ENCODE measurements around the gene CDH4. TPM values are rescaled to one million over a fixed set of nuclear protein-coding genes. Genes with fewer than 3 reads are reported as not detected.

CDH4 gene
- total and polyA plus RNA-seq, 2 of the 4 experiments (the other 2 are of a cell fraction) = 1.6 to 3.5 TPM

DNA sequence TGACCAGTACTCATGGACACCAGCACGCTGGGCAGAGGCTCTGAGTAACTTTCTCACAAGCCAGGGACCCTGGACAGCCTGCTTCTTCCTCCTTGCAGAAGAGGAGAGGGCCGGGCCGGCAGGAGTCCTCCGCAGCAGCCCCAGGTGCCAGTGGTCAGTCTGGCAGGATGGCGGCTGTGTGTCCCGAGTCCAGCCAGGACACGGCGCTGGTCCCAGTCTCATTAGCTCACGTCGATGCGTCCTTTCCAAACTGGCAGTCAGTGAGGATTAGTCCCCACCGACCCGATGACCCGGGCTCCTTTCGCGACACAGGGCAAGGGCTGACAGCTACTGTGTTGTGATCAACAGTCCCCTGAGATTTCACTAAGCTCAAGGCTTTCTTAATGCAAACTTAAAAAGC, 546.6 kb downstream of the CDH4 start:
- Histone ChIP-seq H3K14ac (replicated peaks; ENCODE audit: low read depth, low read length) (no peak overlapping the region), H3K4me1 (ENCODE audit: control insufficient read depth, insufficient read depth, low read length) (no peaks in the 10 kb centered on the region), H2AFZ (replicated peaks; ENCODE audit: low read length, poor library complexity) (no peak overlapping the region), H4K20me1 (ENCODE audit: insufficient read depth, low read length) (no peaks in the 10 kb centered on the region), H4K8ac (ENCODE audit: low read depth in 2 of 2, low read length in 2 of 2) (no peak overlapping the region), H3K79me1 (ENCODE audit: low read depth in 1 of 2, low read length in 2 of 2) (no peaks in the 10 kb centered on the region), H3K18ac (ENCODE audit: low read depth, low read length) (no peak overlapping the region), H3K36me3 (ENCODE audit: control insufficient read depth, insufficient read depth, low read length) (no peaks in the 10 kb centered on the region), H3K23ac (ENCODE audit: low read depth, low read length) (no peak overlapping the region), H2BK20ac (ENCODE audit: low read depth, low read length) (no peak overlapping the region), H3K4me2 (ENCODE audit: low read depth, low read length) (no peak overlapping the region), H3K56ac (ENCODE audit: extremely low read depth, insufficient read depth, low read length) (no peak overlapping the region), H4K91ac (ENCODE audit: insufficient read depth, low read depth, low read length) (no peak overlapping the region), H2AK5ac (ENCODE audit: low read depth, low read length) (no peak overlapping the region), H4K5ac (ENCODE audit: low read depth, low read length) (no peak overlapping the region), H2AK9ac (replicated peaks; ENCODE audit: low read depth, low read length, poor library complexity) (no peak overlapping the region), H3K4ac (ENCODE audit: low read depth, low read length) (no peak overlapping the region), H2BK120ac (ENCODE audit: low read depth, low read length) (no peak overlapping the region), H3K4me3 (ENCODE audit: insufficient read depth, low read depth, low read length) (no peak overlapping the region), H3K9ac (ENCODE audit: low read depth, low read length) (no peak overlapping the region), H3K9me1 (ENCODE audit: insufficient read depth, low read length) (no peaks in the 10 kb centered on the region), H3K27ac (ENCODE audit: insufficient read depth, low read length) (no peak overlapping the region), H2BK15ac (ENCODE audit: low read depth, low read length) (no peak overlapping the region), H2BK5ac (ENCODE audit: low read depth, low read length, poor library complexity, severe bottlenecking) (no peak overlapping the region), H3K27me3 (ENCODE audit: control insufficient read depth, insufficient read depth, low read length) (peaks cover 4% of the 10 kb centered on the region; the same call in 1 of the 2 replicates), H3K9me3 (ENCODE audit: control insufficient read depth, insufficient read depth, low read length) (no peaks in the 10 kb centered on the region; the same call in 1 of the 2 replicates)
- DNase-seq = no peak
- 71% methylated on average over 8 of the region's 16 CpGs; no CpG with 5 or more reads in 1 of the 2 experiments for WGBS, 2 experiments (ENCODE audit: extremely low coverage in 2 of 2, insufficient read length in 1 of 2)
- intact Hi-C loops (cut with micrococcal nuclease) (no loop called here), in situ Hi-C loops (cut with MboI; ENCODE audit: low sequenced_read_pairs) (no loop called here), dilution Hi-C loops (cut with HindIII; ENCODE audit: low sequenced_read_pairs, unreplicated experiment) (no loop called here)
- BruUV-seq (replicated peaks) = no TSS peak
- TF ChIP-seq MAZ (IDR thresholded peaks at IDR 0.05; ENCODE audit: borderline replicate concordance, low read depth, low read length) (no peak), MXI1 (IDR thresholded peaks at IDR 0.05; ENCODE audit: borderline replicate concordance, low read depth, low read length) (no peak), BHLHE40 (IDR thresholded peaks at IDR 0.05; ENCODE audit: low read depth, low read length) (no peak), CHD1 (IDR thresholded peaks at IDR 0.05; ENCODE audit: low read depth, low read length) (no peak), NFE2L2 (IDR thresholded peaks at IDR 0.05; ENCODE audit: low read depth, low read length) (no peak), CEBPB (IDR thresholded peaks at IDR 0.05; ENCODE audit: low read depth, low read length) (no peak)
- TF ChIP-seq, protein P1, sequence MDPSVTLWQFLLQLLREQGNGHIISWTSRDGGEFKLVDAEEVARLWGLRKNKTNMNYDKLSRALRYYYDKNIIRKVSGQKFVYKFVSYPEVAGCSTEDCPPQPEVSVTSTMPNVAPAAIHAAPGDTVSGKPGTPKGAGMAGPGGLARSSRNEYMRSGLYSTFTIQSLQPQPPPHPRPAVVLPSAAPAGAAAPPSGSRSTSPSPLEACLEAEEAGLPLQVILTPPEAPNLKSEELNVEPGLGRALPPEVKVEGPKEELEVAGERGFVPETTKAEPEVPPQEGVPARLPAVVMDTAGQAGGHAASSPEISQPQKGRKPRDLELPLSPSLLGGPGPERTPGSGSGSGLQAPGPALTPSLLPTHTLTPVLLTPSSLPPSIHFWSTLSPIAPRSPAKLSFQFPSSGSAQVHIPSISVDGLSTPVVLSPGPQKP (IDR thresholded peaks at IDR 0.05; ENCODE audit: borderline replicate concordance, low read depth, low read length) = no peak
- ATAC-seq (ENCODE audit: low read depth) = no peak
- ChIA-PET CTCF (no interaction called here), POLR2A (ENCODE audit: unreplicated experiment) (no interaction called here)

Measured in IMR-90 (cell line).